Measurements from ENCODE around the gene MSI2. TPM values are rescaled to one million over a fixed set of nuclear protein-coding genes. Genes with fewer than 3 reads are reported as not detected.

The MSI2 gene
- total RNA-seq, 2 experiments from 2014 or later = 59.6 to 61.7 TPM

DNA sequence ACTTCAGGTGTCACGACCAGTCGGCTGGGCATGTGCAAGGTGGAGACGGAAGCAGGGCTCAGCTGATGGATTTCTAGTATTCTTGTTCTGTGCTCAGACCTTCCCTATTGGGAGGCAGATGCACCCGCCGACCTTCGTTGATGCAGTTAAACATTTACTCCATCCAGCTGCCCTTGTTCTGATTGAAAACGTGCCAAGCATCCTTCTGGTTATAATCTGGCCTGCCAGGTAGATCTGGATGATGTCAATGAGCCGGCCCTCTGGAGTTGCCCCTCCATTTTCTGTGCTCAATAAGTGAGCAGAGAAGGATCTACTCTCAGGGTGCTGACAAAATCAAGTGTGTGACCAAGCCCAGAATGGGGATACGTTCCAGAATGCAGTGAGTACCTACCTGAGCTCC lies 450.4 kb downstream of the MSI2 start:
- DNase-seq = no peak
- no peak overlapping the region for H3K4me3 Mint-ChIP-seq
- ChIA-PET CTCF (interaction anchor here (1.3 kb wide), 1 partner anchor 35 kb away, joined by 4 read pairs; no protein-coding TSS in a partner anchor), POLR2A (no interaction called here)
- no peaks in the 10 kb centered on the region for H3K36me3 Mint-ChIP-seq (ENCODE audit: low read depth)
- ATAC-seq = no peak
- TF ChIP-seq, protein P1, sequence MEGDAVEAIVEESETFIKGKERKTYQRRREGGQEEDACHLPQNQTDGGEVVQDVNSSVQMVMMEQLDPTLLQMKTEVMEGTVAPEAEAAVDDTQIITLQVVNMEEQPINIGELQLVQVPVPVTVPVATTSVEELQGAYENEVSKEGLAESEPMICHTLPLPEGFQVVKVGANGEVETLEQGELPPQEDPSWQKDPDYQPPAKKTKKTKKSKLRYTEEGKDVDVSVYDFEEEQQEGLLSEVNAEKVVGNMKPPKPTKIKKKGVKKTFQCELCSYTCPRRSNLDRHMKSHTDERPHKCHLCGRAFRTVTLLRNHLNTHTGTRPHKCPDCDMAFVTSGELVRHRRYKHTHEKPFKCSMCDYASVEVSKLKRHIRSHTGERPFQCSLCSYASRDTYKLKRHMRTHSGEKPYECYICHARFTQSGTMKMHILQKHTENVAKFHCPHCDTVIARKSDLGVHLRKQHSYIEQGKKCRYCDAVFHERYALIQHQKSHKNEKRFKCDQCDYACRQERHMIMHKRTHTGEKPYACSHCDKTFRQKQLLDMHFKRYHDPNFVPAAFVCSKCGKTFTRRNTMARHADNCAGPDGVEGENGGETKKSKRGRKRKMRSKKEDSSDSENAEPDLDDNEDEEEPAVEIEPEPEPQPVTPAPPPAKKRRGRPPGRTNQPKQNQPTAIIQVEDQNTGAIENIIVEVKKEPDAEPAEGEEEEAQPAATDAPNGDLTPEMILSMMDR (IDR thresholded peaks at IDR 0.05) = no peak
- intact Hi-C loops (cut with micrococcal nuclease) = no loop called here
- peaks cover 6% of the 10 kb centered on the region for H3K9me3 Mint-ChIP-seq
- peaks cover 5% of the 10 kb centered on the region for H3K4me1 Mint-ChIP-seq (ENCODE audit: low read depth)
- H3K27ac Mint-ChIP-seq = no peak overlapping the region
- no peaks in the 10 kb centered on the region for H3K27me3 Mint-ChIP-seq

DNA sequence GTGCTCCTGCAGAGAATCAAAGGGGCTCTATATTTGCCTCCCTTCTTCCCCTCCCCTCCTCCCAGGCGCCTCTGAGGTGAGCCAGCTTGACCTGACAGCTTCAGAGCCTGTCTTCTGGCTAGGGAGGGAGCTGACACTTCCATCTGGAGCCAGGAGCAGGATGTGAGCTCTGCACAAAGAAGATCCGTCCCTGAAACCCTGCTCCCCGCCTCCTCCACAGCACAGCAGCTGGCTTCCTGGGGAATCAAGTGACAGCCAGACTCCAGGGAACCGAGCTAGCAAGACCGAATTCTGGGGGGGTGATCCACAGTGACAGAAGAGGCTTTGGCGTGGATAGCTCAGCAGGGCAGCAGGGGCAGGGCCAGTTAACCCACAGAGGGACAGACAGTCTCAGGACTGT lies 451.6 kb downstream of the MSI2 start:
- Mint-ChIP-seq H3K9me3 (peaks cover 6% of the 10 kb centered on the region), H3K4me3 (no peak overlapping the region), H3K36me3 (ENCODE audit: low read depth) (no peaks in the 10 kb centered on the region), H3K27ac (no peak overlapping the region), H3K4me1 (ENCODE audit: low read depth) (peaks cover 5% of the 10 kb centered on the region), H3K27me3 (no peaks in the 10 kb centered on the region)
- intact Hi-C loops (cut with micrococcal nuclease) = no loop called here
- ChIA-PET CTCF (interaction anchor here (1.3 to 1.5 kb wide), 2 partner anchors 36 to 76 kb away, joined by 4 read pairs; no protein-coding TSS in a partner anchor), POLR2A (no interaction called here)
- DNase-seq = no peak
- ATAC-seq = no peak
- TF ChIP-seq, protein P1 (IDR thresholded peaks at IDR 0.05) = no peak

DNA sequence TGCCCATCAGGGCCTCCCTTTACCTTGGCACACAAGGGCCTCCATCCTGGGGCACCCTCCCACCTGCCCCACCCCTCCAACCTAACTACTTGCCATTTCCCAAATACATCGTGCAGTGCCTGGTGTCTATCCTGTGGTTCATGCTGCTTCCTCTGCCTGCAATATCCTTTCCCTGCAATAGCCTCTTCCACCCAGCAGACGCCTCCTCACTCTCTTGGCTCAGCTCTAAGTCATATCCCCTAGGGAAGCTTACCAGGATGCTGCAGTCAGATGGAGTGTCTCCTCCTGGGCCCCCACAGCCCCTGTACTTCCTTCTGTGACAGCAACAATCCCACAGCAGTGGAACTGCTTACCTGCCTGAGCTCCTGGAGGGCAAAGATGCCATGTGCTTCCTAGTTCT lies 452.1 kb downstream of the MSI2 start:
- intact Hi-C loops (cut with micrococcal nuclease) = no loop called here
- ATAC-seq = no peak
- Mint-ChIP-seq H3K27me3 (no peaks in the 10 kb centered on the region), H3K27ac (no peak overlapping the region), H3K36me3 (ENCODE audit: low read depth) (no peaks in the 10 kb centered on the region), H3K4me3 (no peak overlapping the region), H3K9me3 (peaks cover 6% of the 10 kb centered on the region), H3K4me1 (ENCODE audit: low read depth) (peaks cover 5% of the 10 kb centered on the region)
- ChIA-PET CTCF (interaction anchor here (1.5 kb wide), 1 partner anchor 75 kb away, joined by 4 read pairs; no protein-coding TSS in a partner anchor), POLR2A (no interaction called here)
- TF ChIP-seq, protein P1 (IDR thresholded peaks at IDR 0.05) = no peak
- DNase-seq = no peak

DNA sequence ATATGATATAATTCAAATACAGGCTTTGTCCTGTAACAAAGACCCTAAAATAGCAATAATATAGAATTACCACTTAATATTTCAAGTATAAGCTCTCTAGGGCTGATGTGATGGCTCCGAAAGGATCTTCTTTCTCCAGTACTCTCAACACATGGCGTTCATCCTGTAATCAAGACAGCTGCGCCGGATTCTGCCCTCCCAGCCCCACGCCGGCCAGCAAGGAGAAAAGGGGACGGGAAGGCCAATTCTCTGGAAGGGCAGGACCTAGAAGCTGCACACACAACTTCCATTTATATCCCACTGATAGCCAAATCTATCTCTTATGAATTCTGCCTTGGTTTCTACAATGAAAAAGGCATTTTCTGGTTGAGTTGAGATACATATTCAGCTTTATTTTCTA lies 456.8 kb downstream of the MSI2 start:
- H3K4me3 Mint-ChIP-seq = no peak overlapping the region
- ATAC-seq (no peak), DNase-seq (no peak)
- H3K36me3 Mint-ChIP-seq (ENCODE audit: low read depth) = no peaks in the 10 kb centered on the region
- peaks cover 8% of the 10 kb centered on the region for H3K27me3 Mint-ChIP-seq
- POLR2A ChIA-PET = interaction anchor here (0.7 kb wide), 1 partner anchor 390 kb away, joined by 3 read pairs; no protein-coding TSS in a partner anchor
- no peak overlapping the region for H3K27ac Mint-ChIP-seq
- intact Hi-C loops (cut with micrococcal nuclease) = no loop called here
- peaks cover 6% of the 10 kb centered on the region for H3K9me3 Mint-ChIP-seq
- TF ChIP-seq, protein P1 (IDR thresholded peaks at IDR 0.05) = no peak
- no peaks in the 10 kb centered on the region for H3K4me1 Mint-ChIP-seq (ENCODE audit: low read depth)
- CTCF ChIA-PET = interaction anchor here (0.9 to 1.0 kb wide), 2 partner anchors 34 to 114 kb away, joined by 3 read pairs; no protein-coding TSS in a partner anchor

DNA sequence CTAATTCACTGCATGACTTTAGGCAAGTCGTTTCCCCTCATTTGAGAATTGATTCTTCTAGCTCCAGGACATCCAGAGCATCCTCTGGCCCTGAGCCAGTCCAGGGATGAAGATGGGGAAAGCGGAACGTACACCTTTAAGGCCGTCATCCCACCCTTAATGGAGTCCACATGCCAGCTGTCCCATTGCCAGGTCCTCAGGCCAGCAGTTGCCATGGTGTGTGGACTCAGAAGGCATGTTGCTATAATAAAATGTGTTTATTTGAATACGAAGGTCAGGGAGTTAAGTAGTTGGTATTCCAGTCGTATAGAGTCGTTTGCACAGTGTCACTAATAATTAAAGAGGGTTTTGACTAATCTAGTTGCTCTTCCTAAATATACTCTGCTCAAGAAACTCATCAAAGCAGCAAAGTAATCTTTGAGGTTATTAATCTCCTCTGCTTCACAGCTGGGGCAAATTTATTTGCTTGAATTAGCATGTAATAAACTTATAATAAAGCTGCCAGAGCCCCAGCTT lies 458.4 kb downstream of the MSI2 start:
- POLR2A ChIA-PET = no interaction called here
- DNase-seq (no peak), ATAC-seq (no peak)
- no peaks in the 10 kb centered on the region for H3K4me1 Mint-ChIP-seq (ENCODE audit: low read depth)
- no peak overlapping the region for H3K4me3 Mint-ChIP-seq
- TF ChIP-seq, protein P1 (IDR thresholded peaks at IDR 0.05) = no peak
- intact Hi-C loops (cut with micrococcal nuclease) = no loop called here
- H3K9me3 Mint-ChIP-seq = peaks cover 3% of the 10 kb centered on the region
- CTCF ChIA-PET = interaction anchor here (0.9 to 1.4 kb wide), 2 partner anchors 43 to 472 kb away, joined by 3 read pairs; no protein-coding TSS in a partner anchor
- H3K27ac Mint-ChIP-seq = no peak overlapping the region
- H3K36me3 Mint-ChIP-seq (ENCODE audit: low read depth) = no peaks in the 10 kb centered on the region
- H3K27me3 Mint-ChIP-seq = peaks cover 8% of the 10 kb centered on the region

Data from activated CD8-positive, alpha-beta T cell treated with anti-CD3 and anti-CD28 coated beads for 36 hours (primary cell).